ENCODE data around the gene MMP10. TPM values are rescaled to one million over a fixed set of nuclear protein-coding genes. Genes with fewer than 3 reads are reported as not detected.
"Not testable (repeated sequence)": the region's sequence is repeated elsewhere in the genome, so short reads cannot be mapped to it uniquely, and the experiment has no call there.

MMP10 gene
- polyA plus RNA-seq, 3 donors: not detected

DNA sequence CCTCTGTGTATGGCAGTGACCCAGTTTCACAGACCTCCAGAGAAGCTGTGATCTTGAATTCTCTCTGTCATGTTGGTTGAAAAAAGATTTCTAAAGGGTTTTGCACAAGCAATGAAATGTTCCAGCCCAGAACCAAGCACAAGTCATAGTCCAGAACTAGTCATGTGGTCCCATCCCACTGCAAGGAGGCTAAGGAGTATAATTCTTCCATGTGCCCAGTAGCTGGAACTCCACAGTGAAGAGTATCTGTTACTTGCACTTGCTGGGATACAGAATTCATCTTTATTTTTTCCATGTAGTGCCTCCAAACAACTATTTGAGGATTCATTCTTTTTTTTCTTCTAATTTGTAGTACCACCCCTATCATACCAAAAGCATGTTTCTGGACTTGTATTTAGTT is 45.8 kb downstream of the MMP10 start:
- TF ChIP-seq, protein P1, sequence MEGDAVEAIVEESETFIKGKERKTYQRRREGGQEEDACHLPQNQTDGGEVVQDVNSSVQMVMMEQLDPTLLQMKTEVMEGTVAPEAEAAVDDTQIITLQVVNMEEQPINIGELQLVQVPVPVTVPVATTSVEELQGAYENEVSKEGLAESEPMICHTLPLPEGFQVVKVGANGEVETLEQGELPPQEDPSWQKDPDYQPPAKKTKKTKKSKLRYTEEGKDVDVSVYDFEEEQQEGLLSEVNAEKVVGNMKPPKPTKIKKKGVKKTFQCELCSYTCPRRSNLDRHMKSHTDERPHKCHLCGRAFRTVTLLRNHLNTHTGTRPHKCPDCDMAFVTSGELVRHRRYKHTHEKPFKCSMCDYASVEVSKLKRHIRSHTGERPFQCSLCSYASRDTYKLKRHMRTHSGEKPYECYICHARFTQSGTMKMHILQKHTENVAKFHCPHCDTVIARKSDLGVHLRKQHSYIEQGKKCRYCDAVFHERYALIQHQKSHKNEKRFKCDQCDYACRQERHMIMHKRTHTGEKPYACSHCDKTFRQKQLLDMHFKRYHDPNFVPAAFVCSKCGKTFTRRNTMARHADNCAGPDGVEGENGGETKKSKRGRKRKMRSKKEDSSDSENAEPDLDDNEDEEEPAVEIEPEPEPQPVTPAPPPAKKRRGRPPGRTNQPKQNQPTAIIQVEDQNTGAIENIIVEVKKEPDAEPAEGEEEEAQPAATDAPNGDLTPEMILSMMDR (IDR thresholded peaks at IDR 0.05): no peak
- no peaks in the 10 kb centered on the region for H3K79me2 ChIP-seq (ENCODE audit: insufficient read depth, low read length)
- H2AFZ ChIP-seq (ENCODE audit: insufficient read depth, low read depth, low read length, poor library complexity, severe bottlenecking): no peak overlapping the region
- no peaks in the 10 kb centered on the region for H3K36me3 ChIP-seq (replicated peaks in 1 of 2; ENCODE audit: control insufficient read depth in 1 of 2, insufficient read depth in 2 of 2, low read length in 2 of 2)
- Mint-ChIP-seq H3K36me3 (no peaks in the 10 kb centered on the region), H3K4me1 (peaks cover 3% of the 10 kb centered on the region), H3K9me3 (no peaks in the 10 kb centered on the region), H3K4me3 (no peak overlapping the region), H3K27ac (no peak overlapping the region), H3K27me3 (ENCODE audit: low read depth in 3 of 3) (peaks cover 11 to 24% (median 23%) of the 10 kb centered on the region in 3 donors)
- no peaks in the 10 kb centered on the region for H3K4me1 ChIP-seq (ENCODE audit: control insufficient read depth in 1 of 2, insufficient read depth in 2 of 2, low read length in 2 of 2)
- H3K4me2 ChIP-seq (replicated peaks; ENCODE audit: extremely low read depth, low read length, poor library complexity, severe bottlenecking): no peak overlapping the region
- no peak for DNase-seq
- no peaks in the 10 kb centered on the region for H3K9me3 ChIP-seq (replicated peaks in 1 of 2; ENCODE audit: control insufficient read depth in 1 of 2, insufficient read depth in 1 of 2, low read length in 2 of 2)
- peaks cover 15 to 27% of the 10 kb centered on the region in 2 donors for H3K27me3 ChIP-seq (ENCODE audit: control insufficient read depth in 2 of 2, insufficient read depth in 2 of 2, low read length in 2 of 2)
- H3K4me3 ChIP-seq (replicated peaks in 1 of 3; ENCODE audit: low read depth in 2 of 3, low read length in 3 of 3): no peak overlapping the region
- no peak overlapping the region for H3K9ac ChIP-seq (ENCODE audit: insufficient read depth, low read length, poor library complexity, severe bottlenecking)
- H4K20me1 ChIP-seq (ENCODE audit: insufficient read depth, low read length): no peaks in the 10 kb centered on the region
- no peak overlapping the region for H3K27ac ChIP-seq (ENCODE audit: low read depth in 1 of 2, low read length in 2 of 2)
- intact Hi-C loops (cut with micrococcal nuclease): loop anchor here (5.0 to 10.0 kb wide), 2 partner anchors 203 to 210 kb away; no protein-coding TSS in a partner anchor

DNA sequence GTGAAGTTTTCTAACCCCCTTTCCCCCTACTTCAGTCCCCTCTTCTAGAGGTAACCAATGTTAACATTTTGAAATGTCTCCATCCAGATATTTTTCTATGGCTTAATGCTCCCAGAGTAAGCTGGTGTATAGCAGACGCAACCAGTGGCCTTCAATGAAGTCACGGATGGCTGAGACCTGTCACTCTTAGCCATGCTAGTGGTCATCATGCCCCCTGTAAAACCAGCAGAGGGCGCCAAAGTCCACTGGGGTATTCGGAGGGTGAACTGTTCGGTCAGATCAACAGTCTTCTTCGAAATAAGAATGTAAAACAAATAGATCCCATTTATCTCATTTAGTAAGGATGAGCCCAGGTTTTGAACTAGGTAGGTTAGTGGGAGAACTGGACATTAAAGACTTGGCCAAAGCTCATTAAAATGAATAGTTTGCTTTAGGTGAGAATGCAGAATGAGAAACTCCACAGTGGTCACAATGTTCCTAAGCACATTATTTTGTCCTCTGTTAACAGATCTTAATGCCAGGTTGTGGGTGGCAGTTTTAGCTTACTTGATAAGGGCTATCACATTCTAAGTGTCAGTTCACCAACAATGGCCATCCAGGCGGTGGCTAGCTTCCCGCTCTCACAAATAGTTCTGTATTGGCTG is 47.1 kb downstream of the MMP10 start:
- WGBS (ENCODE audit: insufficient coverage): 41% methylated on average over 3 of the region's 8 CpGs
- Mint-ChIP-seq H3K27me3 (ENCODE audit: low read depth in 3 of 3) (peaks cover 9 to 22% (median 15%) of the 10 kb centered on the region in 3 donors), H3K36me3 (no peaks in the 10 kb centered on the region), H3K27ac (no peak overlapping the region), H3K4me1 (peaks cover 9% of the 10 kb centered on the region), H3K4me3 (no peak overlapping the region), H3K9me3 (no peaks in the 10 kb centered on the region)
- peak; percentile 51 to 72 (median 58) for DNase-seq
- intact Hi-C loops (cut with micrococcal nuclease): loop anchor here (5.0 to 10.0 kb wide), 2 partner anchors 204 to 211 kb away; no protein-coding TSS in a partner anchor
- TF ChIP-seq, protein P1 (IDR thresholded peaks at IDR 0.05): peak; percentile 89
- no peak overlapping the region for H3K4me2 ChIP-seq (replicated peaks; ENCODE audit: extremely low read depth, low read length, poor library complexity, severe bottlenecking)
- H2AFZ ChIP-seq (ENCODE audit: insufficient read depth, low read depth, low read length, poor library complexity, severe bottlenecking): no peak overlapping the region
- no peak overlapping the region for H3K27ac ChIP-seq (ENCODE audit: low read depth in 1 of 2, low read length in 2 of 2)
- no peaks in the 10 kb centered on the region for H3K79me2 ChIP-seq (ENCODE audit: insufficient read depth, low read length)
- H3K4me3 ChIP-seq (replicated peaks in 1 of 3; ENCODE audit: low read depth in 2 of 3, low read length in 3 of 3): no peak overlapping the region
- H3K4me1 ChIP-seq (ENCODE audit: control insufficient read depth in 1 of 2, insufficient read depth in 2 of 2, low read length in 2 of 2): peaks cover 4 to 8% of the 10 kb centered on the region in 2 donors
- H4K20me1 ChIP-seq (ENCODE audit: insufficient read depth, low read length): no peaks in the 10 kb centered on the region
- H3K36me3 ChIP-seq (replicated peaks in 1 of 2; ENCODE audit: control insufficient read depth in 1 of 2, insufficient read depth in 2 of 2, low read length in 2 of 2): no peaks in the 10 kb centered on the region
- no peak overlapping the region for H3K9ac ChIP-seq (ENCODE audit: insufficient read depth, low read length, poor library complexity, severe bottlenecking)
- H3K27me3 ChIP-seq (ENCODE audit: control insufficient read depth in 2 of 2, insufficient read depth in 2 of 2, low read length in 2 of 2): peaks cover 14 to 27% of the 10 kb centered on the region in 2 donors
- no peaks in the 10 kb centered on the region for H3K9me3 ChIP-seq (replicated peaks in 1 of 2; ENCODE audit: control insufficient read depth in 1 of 2, insufficient read depth in 1 of 2, low read length in 2 of 2)

DNA sequence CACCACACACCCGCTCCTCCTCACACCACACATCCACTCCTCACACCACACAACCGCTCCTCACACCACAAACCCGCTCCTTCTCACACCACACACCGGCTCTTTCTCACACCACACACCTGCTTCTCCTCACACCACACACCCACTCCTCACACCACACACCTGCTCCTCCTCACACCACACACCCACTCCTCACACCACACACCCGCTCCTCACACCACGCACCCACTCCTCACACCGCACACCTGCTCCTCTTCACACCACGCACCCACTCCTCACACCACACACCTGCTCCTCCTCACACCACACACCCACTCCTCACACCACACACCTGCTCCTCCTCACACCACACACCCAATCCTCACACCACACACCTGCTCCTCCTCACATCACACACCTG is 49.5 kb downstream of the MMP10 start:
- not testable (repeated sequence) for H4K20me1 ChIP-seq (ENCODE audit: insufficient read depth, low read length); H3K4me3 ChIP-seq (replicated peaks in 1 of 3; ENCODE audit: low read depth in 2 of 3, low read length in 3 of 3); H3K36me3 Mint-ChIP-seq; H3K79me2 ChIP-seq (ENCODE audit: insufficient read depth, low read length); H2AFZ ChIP-seq (ENCODE audit: insufficient read depth, low read depth, low read length, poor library complexity, severe bottlenecking); H3K9ac ChIP-seq (ENCODE audit: insufficient read depth, low read length, poor library complexity, severe bottlenecking); H3K36me3 ChIP-seq (replicated peaks in 1 of 2; ENCODE audit: control insufficient read depth in 1 of 2, insufficient read depth in 2 of 2, low read length in 2 of 2); H3K9me3 ChIP-seq (replicated peaks in 1 of 2; ENCODE audit: control insufficient read depth in 1 of 2, insufficient read depth in 1 of 2, low read length in 2 of 2); H3K4me3 Mint-ChIP-seq; H3K27ac Mint-ChIP-seq; H3K27ac ChIP-seq (ENCODE audit: low read depth in 1 of 2, low read length in 2 of 2); DNase-seq; H3K4me2 ChIP-seq (replicated peaks; ENCODE audit: extremely low read depth, low read length, poor library complexity, severe bottlenecking); H3K9me3 Mint-ChIP-seq
- intact Hi-C loops (cut with micrococcal nuclease): loop anchor here (5.0 to 10.0 kb wide), 2 partner anchors 206 to 214 kb away; no protein-coding TSS in a partner anchor
- peaks cover 20 to 30% of the 10 kb centered on the region in 2 donors for H3K4me1 ChIP-seq (ENCODE audit: control insufficient read depth in 1 of 2, insufficient read depth in 2 of 2, low read length in 2 of 2)
- Mint-ChIP-seq H3K4me1 (peaks cover 25% of the 10 kb centered on the region), H3K27me3 (ENCODE audit: low read depth in 3 of 3) (peaks cover 4 to 10% (median 7%) of the 10 kb centered on the region in 3 donors)
- H3K27me3 ChIP-seq (ENCODE audit: control insufficient read depth in 2 of 2, insufficient read depth in 2 of 2, low read length in 2 of 2): peaks cover 8 to 19% of the 10 kb centered on the region in 2 donors
- WGBS (ENCODE audit: insufficient coverage): 56% methylated on average over 8 of the region's 8 CpGs

Measured in CD14-positive monocyte (primary cell).